SKM-1 (cell line): ENCODE measurements around the gene CHI3L2.

Source experiments
- DNase-seq: peaks from one replicate; lab custom pipeline; 2025; ENCODE audit not compliant: unreplicated experiment; lab: John Stamatoyannopoulos, UW

CHI3L2 gene

GRCh38 chr1:111227434-111227833, at the start of gene CHI3L2:
Gene CHI3L2, plus strand, starts transcription at chr1:111227713. Its CDS starts 17 bp downstream, at chr1:111227730.
- no peak for DNase-seq

- DNase-seq = no peak
Measured at GRCh38 chr1:111179968-111180533, 47.5 kb upstream of the CHI3L2 start.

GRCh38 chr1:111182052-111182451, 45.5 kb upstream of the CHI3L2 start:
- DNase-seq = no peak

GRCh38 chr1:111183308-111184069, 44.0 kb upstream of the CHI3L2 start:
- DNase-seq = no peak

GRCh38 chr1:111184663-111185062, 42.9 kb upstream of the CHI3L2 start:
- DNase-seq = no peak

- no peak for DNase-seq
Measured at GRCh38 chr1:111190931-111191451, 36.5 kb upstream of the CHI3L2 start.

GRCh38 chr1:111191496-111191895, 36.0 kb upstream of the CHI3L2 start:
- DNase-seq = no peak

- DNase-seq = no peak
Measured at GRCh38 chr1:111192074-111192473, 35.4 kb upstream of the CHI3L2 start.

- no peak for DNase-seq
Measured at GRCh38 chr1:111192658-111193519, 34.6 kb upstream of the CHI3L2 start.

GRCh38 chr1:111193712-111194480, 33.6 kb upstream of the CHI3L2 start:
- DNase-seq = no peak

- no peak for DNase-seq
Measured at GRCh38 chr1:111195002-111195684, 32.4 kb upstream of the CHI3L2 start.

- no peak for DNase-seq
Measured at GRCh38 chr1:111196213-111196612, 31.3 kb upstream of the CHI3L2 start.

- DNase-seq = no peak
Measured at GRCh38 chr1:111197598-111198284, 29.8 kb upstream of the CHI3L2 start.

- DNase-seq = no peak
Measured at GRCh38 chr1:111198836-111199235, 28.7 kb upstream of the CHI3L2 start.

GRCh38 chr1:111199329-111199728, 28.2 kb upstream of the CHI3L2 start:
- no peak for DNase-seq

GRCh38 chr1:111199881-111200801, 27.4 kb upstream of the CHI3L2 start, which contains the start of gene DENND2D:
Gene DENND2D, minus strand, starts transcription at chr1:111200646. Its CDS starts 187 bp downstream, at chr1:111200459.
- peak; percentile 57 for DNase-seq

- DNase-seq = no peak
Measured at GRCh38 chr1:111200802-111201161, 26.7 kb upstream of the CHI3L2 start.

GRCh38 chr1:111201275-111202090, 26.0 kb upstream of the CHI3L2 start:
- DNase-seq = no peak
